HCT116 (cell line): ENCODE data around the gene NFATC3. TPM values are rescaled to one million over a fixed set of nuclear protein-coding genes. Genes with fewer than 3 reads are reported as not detected.
A peak's percentile ranks its signal among the peaks of the same experiment; 100 is the strongest.

Source experiments
- ATAC-seq: fragments of 200-7000 bp; cut with Tn5 transposase; 2 replicates; pipeline ENCODE4 v1.9.1; 2020; ENCODE audit warnings: mild to moderate bottlenecking, moderate library complexity
- BruUV-seq: library from RNA; stranded (reverse); fragments of 400-500 nt; replicated peaks from 2 replicates; lab custom pipeline; 2021; lab: Mats Ljungman, UMichigan
- CTCF ChIA-PET: fragments of 300-600 bp; sonication (Branson Sonifier 250); formaldehyde crosslinking; loops from one replicate; lab custom pipeline; 2021; ENCODE audit warnings: antibody characterized with exemption; lab: Charles Lee
- POLR2A ChIA-PET: fragments of 300-600, 350-600 bp; sonication (Branson Sonifier 250); formaldehyde crosslinking; loops from one replicate; lab custom pipeline; 2021; ENCODE audit warnings: antibody characterized with exemption; lab: Charles Lee
- RAD21 ChIA-PET, 2 experiments: fragments of 300-600 bp; sonication (Branson Sonifier 250); formaldehyde crosslinking; loops; one replicate each; lab custom pipeline; 2023; ENCODE audit warnings: low total read pairs in 2 of 2; ENCODE audit not compliant: uncharacterized antibody in 2 of 2, unreplicated experiment in 2 of 2, low non-redundant PET in 1 of 2; lab: Charles Lee
- DNase-seq: peaks from one replicate; pipeline ENCODE4 v3.0.0-alpha.2; 2010; ENCODE audit warnings: low read depth, low spot score
- H2AFZ ChIP-seq: fragments of 200-600 bp; shearing (Covaris generic), sonication (generic); 2 replicates; pipeline ENCODE4 v1.6.1; 2017; ENCODE audit warnings: low read depth, mixed run types, mixed read lengths, antibody characterized with exemption, low read length; ENCODE audit not compliant: poor library complexity, severe bottlenecking
- H3K27ac ChIP-seq: 2 replicates; pipeline ENCODE4 v1.5.1; 2012; ENCODE audit warnings: low read depth, low read length
- H3K27me3 ChIP-seq: fragments of 200-600 bp; sonication (generic); 2 replicates; pipeline ENCODE4 v1.6.1; 2016; ENCODE audit warnings: mixed run types, low read length, mixed read lengths; ENCODE audit not compliant: insufficient read depth
- H3K36me3 ChIP-seq, 2 experiments: fragments of 200-500 bp in 1 of 2; fragments of 200-600 bp in 1 of 2; sonication (Bioruptor generic) in 1 of 2; sonication (generic) in 1 of 2; 2 replicates each; pipeline versions ENCODE4 v1.5.1 to v1.6.1; 2014 to 2016; ENCODE audit warnings: low read length in 2 of 2, inconsistent platforms in 1 of 2, mixed read lengths in 1 of 2, mixed run types in 1 of 2; ENCODE audit not compliant: insufficient read depth in 2 of 2, control insufficient read depth in 1 of 2
- H3K4me1 ChIP-seq, 2 experiments: fragments of 200-600 bp in 1 of 2; sonication (generic) in 1 of 2; 2 replicates each; pipeline versions ENCODE4 v1.5.1 to v1.6.1; 2012 to 2017; ENCODE audit warnings: low read length in 2 of 2, inconsistent platforms in 1 of 2, mild to moderate bottlenecking in 1 of 2, mixed read lengths in 1 of 2, mixed run types in 1 of 2, moderate library complexity in 1 of 2; ENCODE audit not compliant: insufficient read depth in 2 of 2, control insufficient read depth in 1 of 2
- H3K4me2 ChIP-seq: fragments of 200-600 bp; sonication (generic); 2 replicates; pipeline ENCODE4 v1.6.1; 2017; ENCODE audit warnings: mixed run types, low read length, mixed read lengths
- H3K4me3 ChIP-seq, 2 experiments: fragments of 200-600 bp in 1 of 2; sonication (generic) in 1 of 2; replicated peaks in 1 of 2; 2 replicates each; pipeline ENCODE4 v1.5.1; 2011 to 2016; ENCODE audit warnings: low read length in 2 of 2, control low read depth in 1 of 2, low read depth in 1 of 2, mild to moderate bottlenecking in 1 of 2, mixed read lengths in 1 of 2, mixed run types in 1 of 2
- H3K79me2 ChIP-seq: fragments of 200-600 bp; sonication (generic); 2 replicates; pipeline ENCODE4 v1.6.1; 2017; ENCODE audit warnings: mild to moderate bottlenecking, mixed run types, low read length, moderate library complexity, mixed read lengths; ENCODE audit not compliant: insufficient read depth
- H3K9ac ChIP-seq: fragments of 200-600 bp; sonication (generic); 2 replicates; pipeline ENCODE4 v1.6.1; 2016; ENCODE audit warnings: low read length, mixed read lengths
- H3K9me2 ChIP-seq: fragments of 200-600 bp; sonication (generic), shearing (Covaris generic); 2 replicates; pipeline ENCODE4 v1.6.1; 2017; ENCODE audit warnings: mixed run types, mild to moderate bottlenecking, moderate library complexity; ENCODE audit not compliant: insufficient read depth
- H3K9me3 ChIP-seq, 2 experiments: fragments of 200-500 bp in 1 of 2; fragments of 200-600 bp in 1 of 2; sonication (Bioruptor generic) in 1 of 2; sonication (generic) in 1 of 2; 2 replicates each; pipeline ENCODE4 v1.6.1; 2014 to 2017; ENCODE audit warnings: low read length in 2 of 2, mixed read lengths in 2 of 2, inconsistent platforms in 1 of 2, low read depth in 1 of 2, mild to moderate bottlenecking in 1 of 2, mixed run types in 1 of 2, moderate library complexity in 1 of 2; ENCODE audit not compliant: control insufficient read depth in 1 of 2, insufficient read depth in 1 of 2
- H4K20me1 ChIP-seq: fragments of 200-600 bp; sonication (generic), shearing (Covaris generic); 2 replicates; pipeline ENCODE4 v1.6.1; 2017; ENCODE audit warnings: mixed run types, mild to moderate bottlenecking, moderate library complexity; ENCODE audit not compliant: insufficient read depth
- CTCF ChIP-seq, 3 experiments: fragments of 200-600 bp in 1 of 3; sonication (generic) in 1 of 3; IDR thresholded peaks in 2 of 3; conservative IDR thresholded peaks in 1 of 3; 2 replicates each; pipeline ENCODE4 v1.5.1; 2012 to 2017; ENCODE audit warnings: low read depth in 2 of 3, low read length in 2 of 3, antibody characterized with exemption in 1 of 3, borderline replicate concordance in 1 of 3, control low read depth in 1 of 3, mild to moderate bottlenecking in 1 of 3, mixed read lengths in 1 of 3, mixed run types in 1 of 3, moderate library complexity in 1 of 3; ENCODE audit not compliant: insufficient read depth in 1 of 3
- RAD21 ChIP-seq: IDR thresholded peaks from 2 replicates; pipeline ENCODE4 v1.6.1; 2012; ENCODE audit warnings: low read depth, mild to moderate bottlenecking
- TCF7L2 ChIP-seq: IDR thresholded peaks from 2 replicates; pipeline ENCODE4 v1.7.0; 2011; ENCODE audit warnings: borderline replicate concordance, inconsistent platforms; ENCODE audit not compliant: insufficient read depth, insufficient read length; ENCODE audit errors: extremely low read depth
- intact Hi-C: fragments of 100-400 bp; cut with micrococcal nuclease; formaldehyde crosslinking; loops from 2 replicates; pipeline ENCODE4 v1.10.0; 2022
- total RNA-seq: library from RNA; stranded (reverse); gene quantifications from one replicate; pipeline ENCODE4 v1.2.1, GENCODE V29; 2021; ENCODE audit not compliant: unreplicated experiment

NFATC3 gene
- total RNA-seq, 1 experiment from 2014 or later, result 25.6 TPM

GRCh38 chr16:68040506-68041288 is 44.5 kb upstream of the NFATC3 start:
- DNase-seq (peak; percentile 63), ATAC-seq (peak; percentile 99)
- H2AFZ ChIP-seq, result no peak overlapping the region
- H3K4me3 ChIP-seq, result no peak overlapping the region
- BruUV-seq, result no TSS peak
- no peak overlapping the region for H3K9ac ChIP-seq
- H3K36me3 ChIP-seq, result peaks cover 2 to 9% of the 10 kb centered on the region in 2 experiments; a peak in 1 of 4 replicates
- TF ChIP-seq CTCF (IDR thresholded peaks at IDR 0.05 in 2 of 3, conservative IDR thresholded peaks at IDR 0.05 in 1 of 3; ENCODE audit: borderline replicate concordance in 1 of 3, insufficient read depth in 1 of 3, low read depth in 2 of 3, low read length in 2 of 3) (peak; percentile 90 to 96 (median 93)), RAD21 (peak; percentile 95), TCF7L2 (no peak)
- no peaks in the 10 kb centered on the region for H3K27me3 ChIP-seq
- H3K4me2 ChIP-seq, result no peak overlapping the region
- H4K20me1 ChIP-seq, result no peaks in the 10 kb centered on the region
- no peaks in the 10 kb centered on the region for H3K9me2 ChIP-seq
- H3K79me2 ChIP-seq, result 0 out of 2 replicates have a peak, but pooled peaks cover 5% of the 10 kb centered on the region
- ChIA-PET POLR2A (interaction anchor here (0.6 kb wide), 1 partner anchor 114 kb away, joined by 3 read pairs; no protein-coding TSS in a partner anchor), CTCF (interaction anchor here (0.6 to 1.9 kb wide), 23 partner anchors 8 to 520 kb away, joined by 3 to 13 read pairs (median 3); partner anchors contain the start of genes ACD, NRN1L and PSMB10), RAD21 (interaction anchor here in 1 of 2 experiments (0.6 kb wide), 1 partner anchor 186 kb away, joined by 3 read pairs; no protein-coding TSS in a partner anchor)
- H3K4me1 ChIP-seq, result peaks cover 4 to 5% of the 10 kb centered on the region in 2 experiments; a peak in 1 of 4 replicates
- H3K9me3 ChIP-seq, result no peaks in the 10 kb centered on the region
- intact Hi-C loops, result loop anchor here (1.0 to 5.0 kb wide), 4 partner anchors 47 to 368 kb away; no protein-coding TSS in a partner anchor
- H3K27ac ChIP-seq, result no peak overlapping the region
